ENCODE results near the gene KIAA1328. TPM values are rescaled to one million over a fixed set of nuclear protein-coding genes. Genes with fewer than 3 reads are reported as not detected.

KIAA1328 gene
- total and polyA plus RNA-seq, 8 donors: 2.1 to 5.2 (median 3.6) TPM

DNA sequence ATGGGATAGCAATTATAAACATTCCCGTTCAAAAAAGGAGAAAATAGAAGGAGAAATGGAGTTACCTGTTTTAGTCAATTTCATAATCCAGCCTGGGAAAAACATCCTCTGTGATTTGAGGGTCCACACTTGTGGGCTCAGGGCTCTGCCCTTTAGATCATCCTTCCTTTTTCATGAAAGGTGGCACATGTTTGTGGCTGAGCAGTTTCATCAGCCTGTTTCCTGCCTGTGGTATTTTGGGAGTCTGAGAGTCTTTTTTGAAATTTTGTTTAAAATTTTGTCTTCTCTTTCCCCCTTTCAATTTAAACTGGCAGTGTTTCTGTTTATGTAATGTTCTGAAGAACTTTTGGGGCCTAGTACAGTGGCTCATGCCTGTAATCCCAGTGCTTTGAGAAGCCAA is 84.0 kb downstream of the KIAA1328 start:
- no peaks in the 10 kb centered on the region for H3K4me1 ChIP-seq
- no peak overlapping the region for H3K4me3 ChIP-seq
- no peaks in the 10 kb centered on the region for H3K9me3 ChIP-seq
- H3K36me3 ChIP-seq: no peaks in the 10 kb centered on the region
- WGBS, 2 donors: 82 to 100% methylated on average over 1 of the region's 1 CpG
- no peaks in the 10 kb centered on the region for H3K27me3 ChIP-seq
- TF ChIP-seq, protein P1, sequence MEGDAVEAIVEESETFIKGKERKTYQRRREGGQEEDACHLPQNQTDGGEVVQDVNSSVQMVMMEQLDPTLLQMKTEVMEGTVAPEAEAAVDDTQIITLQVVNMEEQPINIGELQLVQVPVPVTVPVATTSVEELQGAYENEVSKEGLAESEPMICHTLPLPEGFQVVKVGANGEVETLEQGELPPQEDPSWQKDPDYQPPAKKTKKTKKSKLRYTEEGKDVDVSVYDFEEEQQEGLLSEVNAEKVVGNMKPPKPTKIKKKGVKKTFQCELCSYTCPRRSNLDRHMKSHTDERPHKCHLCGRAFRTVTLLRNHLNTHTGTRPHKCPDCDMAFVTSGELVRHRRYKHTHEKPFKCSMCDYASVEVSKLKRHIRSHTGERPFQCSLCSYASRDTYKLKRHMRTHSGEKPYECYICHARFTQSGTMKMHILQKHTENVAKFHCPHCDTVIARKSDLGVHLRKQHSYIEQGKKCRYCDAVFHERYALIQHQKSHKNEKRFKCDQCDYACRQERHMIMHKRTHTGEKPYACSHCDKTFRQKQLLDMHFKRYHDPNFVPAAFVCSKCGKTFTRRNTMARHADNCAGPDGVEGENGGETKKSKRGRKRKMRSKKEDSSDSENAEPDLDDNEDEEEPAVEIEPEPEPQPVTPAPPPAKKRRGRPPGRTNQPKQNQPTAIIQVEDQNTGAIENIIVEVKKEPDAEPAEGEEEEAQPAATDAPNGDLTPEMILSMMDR (IDR thresholded peaks at IDR 0.05): no peak
- ATAC-seq (no peak), DNase-seq (no peak), FAIRE-seq (no peak)
- no peak overlapping the region for H3K27ac ChIP-seq
- intact Hi-C loops (cut with DNase I): no loop called here

DNA sequence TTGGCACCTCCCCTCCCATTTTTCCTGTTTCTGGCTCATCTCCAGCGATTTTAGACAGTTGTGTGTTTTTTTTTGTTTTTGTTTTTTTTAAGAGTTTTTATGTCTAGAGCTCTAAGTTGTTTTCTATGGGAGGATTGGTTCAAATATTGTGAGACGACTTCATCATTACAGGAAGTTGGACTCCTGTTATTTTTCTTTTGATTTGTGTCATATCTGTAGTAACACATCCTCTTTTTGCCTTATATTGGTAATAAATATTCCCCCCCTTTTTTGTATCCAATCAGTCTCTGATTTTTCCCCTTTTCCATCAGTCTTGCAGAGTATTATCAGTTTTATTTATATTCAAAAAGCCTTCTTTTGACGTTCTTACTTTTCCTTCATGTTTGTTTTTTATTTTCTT is 89.0 kb downstream of the KIAA1328 start:
- WGBS, 2 donors: 73 to 86% methylated on average over 3 of the region's 3 CpGs
- FAIRE-seq: no peak
- Histone ChIP-seq H3K27me3 (no peaks in the 10 kb centered on the region), H3K9me3 (no peaks in the 10 kb centered on the region), H3K4me3 (no peak overlapping the region), H3K4me1 (no peaks in the 10 kb centered on the region), H3K36me3 (no peaks in the 10 kb centered on the region), H3K27ac (no peak overlapping the region)
- TF ChIP-seq, protein P1 (IDR thresholded peaks at IDR 0.05): no peak
- no peak for ATAC-seq
- intact Hi-C loops (cut with DNase I): no loop called here
- no peak for DNase-seq

DNA sequence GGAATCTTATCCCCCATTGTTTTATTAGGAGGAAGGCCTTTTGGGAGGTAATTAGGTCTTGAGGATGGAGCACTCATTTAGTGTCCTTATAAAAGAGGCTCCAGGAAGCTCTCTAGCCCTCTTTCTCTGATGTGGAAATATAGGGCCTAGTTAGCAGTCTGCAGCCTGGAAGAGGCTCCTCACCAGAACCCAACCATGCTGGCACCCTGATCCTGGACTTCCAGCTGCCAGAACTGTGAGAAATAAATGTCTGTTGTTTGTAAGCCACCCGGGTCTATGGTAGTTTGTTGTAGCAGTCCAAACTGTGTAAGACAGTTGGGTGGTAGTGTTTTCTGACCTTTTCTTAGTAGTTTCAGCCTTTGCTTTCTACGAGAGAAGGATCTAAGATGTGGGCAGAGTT is 100.7 kb downstream of the KIAA1328 start:
- FAIRE-seq: no peak

GRCh38 chr18:36931106-36931505 is 102.2 kb downstream of the KIAA1328 start:
- no peak for DNase-seq
- intact Hi-C loops (cut with DNase I): no loop called here
- Histone ChIP-seq H3K27me3 (no peaks in the 10 kb centered on the region), H3K9me3 (no peaks in the 10 kb centered on the region), H3K4me3 (no peak overlapping the region), H3K36me3 (no peaks in the 10 kb centered on the region), H3K4me1 (no peaks in the 10 kb centered on the region), H3K27ac (no peak overlapping the region)
- FAIRE-seq: no peak
- TF ChIP-seq, protein P1 (IDR thresholded peaks at IDR 0.05): no peak
- ATAC-seq: no peak
- 88 to 94% methylated on average over 4 of the region's 4 CpGs for WGBS, 2 donors

More for the DNA sequence above, 100.7 kb downstream of the KIAA1328 start:
- H3K4me3 ChIP-seq: no peak overlapping the region
- H3K27ac ChIP-seq: no peak overlapping the region
- no peaks in the 10 kb centered on the region for H3K9me3 ChIP-seq
- H3K4me1 ChIP-seq: no peaks in the 10 kb centered on the region
- DNase-seq: no peak
- intact Hi-C loops (cut with DNase I): no loop called here
- no peak for ATAC-seq
- TF ChIP-seq, protein P1 (IDR thresholded peaks at IDR 0.05): no peak
- 86 to 92% methylated on average over 2 of the region's 2 CpGs for WGBS, 2 donors
- H3K36me3 ChIP-seq: no peaks in the 10 kb centered on the region
- no peaks in the 10 kb centered on the region for H3K27me3 ChIP-seq

DNA sequence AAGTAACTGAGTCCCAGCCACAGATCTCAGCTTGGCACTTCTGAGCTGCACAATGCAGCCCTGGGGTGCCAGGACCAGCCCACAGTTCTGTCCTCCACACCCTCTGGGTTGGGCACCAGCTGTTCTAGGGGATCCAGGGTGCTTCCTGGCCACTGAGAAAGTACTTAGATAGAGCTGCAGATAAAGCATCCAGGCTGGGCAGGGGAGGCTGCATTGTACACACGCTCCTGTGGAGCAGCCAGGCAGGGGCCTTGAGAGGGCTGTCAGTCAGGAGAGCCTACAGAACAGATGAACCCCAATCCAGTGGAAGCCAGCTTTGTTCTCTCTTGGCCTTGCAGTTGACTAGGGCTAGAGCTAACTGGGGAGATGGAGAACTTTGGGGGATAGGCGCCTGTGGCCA is 104.6 kb downstream of the KIAA1328 start:
- Histone ChIP-seq H3K4me3 (no peak overlapping the region), H3K36me3 (no peaks in the 10 kb centered on the region), H3K27me3 (no peaks in the 10 kb centered on the region), H3K4me1 (no peaks in the 10 kb centered on the region), H3K9me3 (no peaks in the 10 kb centered on the region), H3K27ac (no peak overlapping the region)
- FAIRE-seq (no peak), DNase-seq (no peak), ATAC-seq (no peak)
- 96 to 100% methylated on average over 2 of the region's 2 CpGs for WGBS, 2 donors
- intact Hi-C loops (cut with DNase I): no loop called here
- TF ChIP-seq, protein P1 (IDR thresholded peaks at IDR 0.05): no peak
